Fibroblast of lung (primary cell): Measurements from ENCODE around the gene PRM1.

Source experiments
- EZH2 ChIP-seq: IDR thresholded peaks from 2 replicates; pipeline ENCODE4 v1.5.1; 2012; ENCODE audit warnings: low read length, control low read depth, mild to moderate bottlenecking; ENCODE audit errors: missing control alignments
- TF ChIP-seq, protein P1 (sequence below), 2 donors: IDR thresholded peaks in 1 of 2; conservative IDR thresholded peaks in 1 of 2; 1 replicate in 1 of 2; 2 replicates in 1 of 2; pipeline ENCODE4 v1.5.1; 2011 to 2012; ENCODE audit warnings: low read length in 2 of 2, control low read depth in 1 of 2, inconsistent platforms in 1 of 2, low read depth in 1 of 2, mild to moderate bottlenecking in 1 of 2

- TF ChIP-seq, protein P1, sequence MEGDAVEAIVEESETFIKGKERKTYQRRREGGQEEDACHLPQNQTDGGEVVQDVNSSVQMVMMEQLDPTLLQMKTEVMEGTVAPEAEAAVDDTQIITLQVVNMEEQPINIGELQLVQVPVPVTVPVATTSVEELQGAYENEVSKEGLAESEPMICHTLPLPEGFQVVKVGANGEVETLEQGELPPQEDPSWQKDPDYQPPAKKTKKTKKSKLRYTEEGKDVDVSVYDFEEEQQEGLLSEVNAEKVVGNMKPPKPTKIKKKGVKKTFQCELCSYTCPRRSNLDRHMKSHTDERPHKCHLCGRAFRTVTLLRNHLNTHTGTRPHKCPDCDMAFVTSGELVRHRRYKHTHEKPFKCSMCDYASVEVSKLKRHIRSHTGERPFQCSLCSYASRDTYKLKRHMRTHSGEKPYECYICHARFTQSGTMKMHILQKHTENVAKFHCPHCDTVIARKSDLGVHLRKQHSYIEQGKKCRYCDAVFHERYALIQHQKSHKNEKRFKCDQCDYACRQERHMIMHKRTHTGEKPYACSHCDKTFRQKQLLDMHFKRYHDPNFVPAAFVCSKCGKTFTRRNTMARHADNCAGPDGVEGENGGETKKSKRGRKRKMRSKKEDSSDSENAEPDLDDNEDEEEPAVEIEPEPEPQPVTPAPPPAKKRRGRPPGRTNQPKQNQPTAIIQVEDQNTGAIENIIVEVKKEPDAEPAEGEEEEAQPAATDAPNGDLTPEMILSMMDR (conservative IDR thresholded peaks at IDR 0.05 in 1 of 2, IDR thresholded peaks at IDR 0.05 in 1 of 2; ENCODE audit: low read depth in 1 of 2, low read length in 2 of 2), result no peak
- no peak for TF ChIP-seq EZH2
These were observed 37.7 kb upstream of the PRM1 start for GRCh38 chr16:11318817-11319216.
